ENCODE results near the gene BICC1. TPM values are rescaled to one million over a fixed set of nuclear protein-coding genes. Genes with fewer than 3 reads are reported as not detected.
A peak's percentile ranks its signal among the peaks of the same experiment; 100 is the strongest.

The BICC1 gene
- total and polyA plus RNA-seq, 2 of the 4 experiments (the other 2 are of a cell fraction) = 5.7 to 42.5 TPM

GRCh38 chr10:58529077-58529728, 16.5 kb downstream of the BICC1 start (continued):
- TF ChIP-seq RFX5 (IDR thresholded peaks at IDR 0.05; ENCODE audit: low read depth, low read length) = no peak

- Histone ChIP-seq H3K27me3 (ENCODE audit: control insufficient read depth, insufficient read depth, low read length) (no peaks in the 10 kb centered on the region), H2BK15ac (ENCODE audit: low read depth, low read length) (no peak overlapping the region), H3K27ac (ENCODE audit: insufficient read depth, low read length) (no peak overlapping the region), H2BK20ac (ENCODE audit: low read depth, low read length) (no peak overlapping the region), H2AK9ac (replicated peaks; ENCODE audit: low read depth, low read length, poor library complexity) (no peak overlapping the region), H2BK5ac (ENCODE audit: low read depth, low read length, poor library complexity, severe bottlenecking) (no peak overlapping the region), H3K9me1 (ENCODE audit: insufficient read depth, low read length) (no peaks in the 10 kb centered on the region), H3K14ac (replicated peaks; ENCODE audit: low read depth, low read length) (no peak overlapping the region), H3K79me1 (ENCODE audit: low read depth in 1 of 2, low read length in 2 of 2) (peaks cover 21 to 23% of the 10 kb centered on the region in 2 experiments), H3K4me2 (ENCODE audit: low read depth, low read length) (no peak overlapping the region), H3K36me3 (ENCODE audit: control insufficient read depth, insufficient read depth, low read length) (no peaks in the 10 kb centered on the region), H2BK120ac (ENCODE audit: low read depth, low read length) (no peak overlapping the region), H3K4me3 (ENCODE audit: insufficient read depth, low read depth, low read length) (no peak overlapping the region), H3K4me1 (ENCODE audit: control insufficient read depth, insufficient read depth, low read length) (0 out of 2 replicates have a peak, but pooled peaks cover 2% of the 10 kb centered on the region), H3K56ac (ENCODE audit: extremely low read depth, insufficient read depth, low read length) (no peak overlapping the region), H2AFZ (replicated peaks; ENCODE audit: low read length, poor library complexity) (no peak overlapping the region), H2AK5ac (ENCODE audit: low read depth, low read length) (no peak overlapping the region), H4K8ac (ENCODE audit: low read depth in 2 of 2, low read length in 2 of 2) (no peak overlapping the region; a peak in 1 of 4 replicates), H4K5ac (ENCODE audit: low read depth, low read length) (peak overlapping the region; percentile 49; the same call in 1 of the 2 replicates), H3K4ac (ENCODE audit: low read depth, low read length) (peak overlapping the region; percentile 26; the same call in 1 of the 2 replicates), H3K9me3 (ENCODE audit: control insufficient read depth, insufficient read depth, low read length) (peaks cover 2% of the 10 kb centered on the region; the same call in 1 of the 2 replicates), H4K20me1 (ENCODE audit: insufficient read depth, low read length) (peaks cover 6% of the 10 kb centered on the region; the same call in 1 of the 2 replicates), H4K91ac (ENCODE audit: insufficient read depth, low read depth, low read length) (no peak overlapping the region), H3K23ac (ENCODE audit: low read depth, low read length) (no peak overlapping the region), H3K9ac (ENCODE audit: low read depth, low read length) (no peak overlapping the region), H3K18ac (ENCODE audit: low read depth, low read length) (no peak overlapping the region)
- ChIA-PET CTCF (interaction anchor here (0.6 to 2.1 kb wide), 27 partner anchors 15 to 421 kb away, joined by 3 to 11 read pairs (median 3); no protein-coding TSS in a partner anchor), POLR2A (ENCODE audit: unreplicated experiment) (interaction anchor here (0.6 kb wide), 1 partner anchor 614 kb away, joined by 3 read pairs; no protein-coding TSS in a partner anchor)
- dilution Hi-C loops (cut with HindIII; ENCODE audit: low sequenced_read_pairs, unreplicated experiment) = no loop called here
- in situ Hi-C loops (cut with MboI; ENCODE audit: low sequenced_read_pairs) = loop anchor here (25.0 kb wide), 2 partner anchors 681 to 1056 kb away; no protein-coding TSS in a partner anchor
- no TSS peak for BruUV-seq (replicated peaks)
- DNase-seq (peak; percentile 76), ATAC-seq (ENCODE audit: low read depth) (peak; percentile 87)
- TF ChIP-seq RAD21 (IDR thresholded peaks at IDR 0.05; ENCODE audit: low read length) (peak; percentile 91), MAZ (IDR thresholded peaks at IDR 0.05; ENCODE audit: borderline replicate concordance, low read depth, low read length) (no peak), CEBPB (IDR thresholded peaks at IDR 0.05; ENCODE audit: low read depth, low read length) (peak; percentile 74), CTCF (conservative IDR thresholded peaks at IDR 0.05; ENCODE audit: low read depth, low read length) (peak; percentile 82), MAFK (IDR thresholded peaks at IDR 0.05; ENCODE audit: low read depth, low read length) (no peak), SMC3 (IDR thresholded peaks at IDR 0.05; ENCODE audit: low read depth, low read length) (peak; percentile 88)
- intact Hi-C loops (cut with micrococcal nuclease) = loop anchor here (1.0 to 5.0 kb wide), 5 partner anchors 110 to 701 kb away; no protein-coding TSS in a partner anchor
- no CpG with 5 or more reads among the region's 5 CpGs for WGBS, 2 experiments (ENCODE audit: extremely low coverage in 2 of 2, insufficient read length in 1 of 2)
These were observed 18.5 kb downstream of the BICC1 start for GRCh38 chr10:58531084-58531695.

Measured in IMR-90 (cell line).